HAP-1 (cell line): ENCODE measurements around the gene AIRE.
"Not testable (repeated sequence)": the region's sequence is repeated elsewhere in the genome, so short reads cannot be mapped to it uniquely, and the experiment has no call there.

Experiments
- DNase-seq, 2 experiments: peaks; one replicate each; pipeline ENCODE4 v3.0.0-alpha.2; 2016 to 2020; ENCODE audit warnings: low spot score in 2 of 2
- H3K27me3 ChIP-seq: fragments of 250-450 bp; sonication (Bioruptor Pico); 2 replicates; pipeline ENCODE4 v1.5.1; 2020; ENCODE audit warnings: low read depth, mild to moderate bottlenecking, moderate library complexity
- H3K36me3 ChIP-seq: fragments of 250-450 bp; sonication (Bioruptor Pico); replicated peaks from 2 replicates; pipeline ENCODE4 v1.5.1; 2020; ENCODE audit warnings: mild to moderate bottlenecking
- H3K4me1 ChIP-seq: fragments of 250-450 bp; sonication (Bioruptor Pico); 2 replicates; pipeline ENCODE4 v1.5.1; 2020; ENCODE audit warnings: mild to moderate bottlenecking
- H3K4me3 ChIP-seq: fragments of 250-450 bp; sonication (Bioruptor Pico); 2 replicates; pipeline ENCODE4 v1.5.1; 2020; ENCODE audit warnings: mild to moderate bottlenecking, moderate library complexity
- H3K9me3 ChIP-seq: fragments of 250-450 bp; sonication (Bioruptor Pico); 2 replicates; pipeline ENCODE4 v1.5.1; 2020; ENCODE audit warnings: mild to moderate bottlenecking, moderate library complexity
- in situ Hi-C: fragments of 300-500 bp; cut with MboI; formaldehyde crosslinking; loops from 3 replicates; pipeline ENCODE4 v1.14.3; 2020; ENCODE audit warnings: low sequenced_read_pairs, inconsistent platforms, mixed read lengths

Gene AIRE

DNA sequence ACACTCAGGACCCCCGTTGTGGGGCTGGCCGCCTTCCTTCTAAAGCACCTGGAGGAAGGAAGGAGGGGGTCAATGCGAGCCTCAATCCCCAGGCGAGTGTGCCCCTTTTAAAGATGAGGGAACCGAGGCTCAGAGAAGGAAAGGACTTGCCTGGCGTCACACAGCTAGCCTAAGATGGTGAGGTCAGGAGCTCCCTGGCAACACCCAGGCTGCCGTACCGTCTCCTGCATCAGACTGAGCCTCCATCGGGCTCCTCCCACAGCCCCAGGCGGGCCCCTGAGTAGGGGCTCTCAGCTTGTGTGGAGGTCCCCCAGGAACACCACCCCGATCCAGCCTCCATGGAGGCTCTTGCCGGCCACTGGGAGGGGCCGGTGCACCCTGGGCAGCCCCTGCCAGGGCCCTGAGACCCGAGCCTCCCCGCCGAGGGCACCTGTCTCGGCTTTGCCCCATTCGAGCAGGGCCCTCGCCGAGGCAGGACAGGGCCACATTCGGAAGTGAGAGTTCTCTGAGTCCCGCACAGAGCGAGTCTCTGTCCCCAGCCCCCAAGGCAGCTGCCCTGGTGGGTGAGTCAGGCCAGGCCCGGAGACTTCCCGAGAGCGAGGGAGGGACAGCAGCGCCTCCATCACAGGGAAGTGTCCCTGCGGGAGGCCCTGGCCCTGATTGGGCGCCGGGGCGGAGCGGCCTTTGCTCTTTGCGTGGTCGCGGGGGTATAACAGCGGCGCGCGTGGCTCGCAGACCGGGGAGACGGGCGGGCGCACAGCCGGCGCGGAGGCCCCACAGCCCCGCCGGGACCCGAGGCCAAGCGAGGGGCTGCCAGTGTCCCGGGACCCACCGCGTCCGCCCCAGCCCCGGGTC, at the start of gene AIRE:
Gene AIRE, plus strand, starts transcription at position 739 of the 855 bp plus-strand sequence. CDS start 131 bp downstream, outside the sequence.
- no peak within 1 kb of the TSS for H3K4me3 ChIP-seq
- peaks cover 13% of the 10 kb centered on the region for H3K4me1 ChIP-seq
- H3K27me3 ChIP-seq: no peaks in the 10 kb centered on the region
- H3K9me3 ChIP-seq: no peaks in the 10 kb centered on the region
- in situ Hi-C loops: no loop called here
- no peaks in the 10 kb centered on the region for H3K36me3 ChIP-seq
- no peak for DNase-seq

DNA sequence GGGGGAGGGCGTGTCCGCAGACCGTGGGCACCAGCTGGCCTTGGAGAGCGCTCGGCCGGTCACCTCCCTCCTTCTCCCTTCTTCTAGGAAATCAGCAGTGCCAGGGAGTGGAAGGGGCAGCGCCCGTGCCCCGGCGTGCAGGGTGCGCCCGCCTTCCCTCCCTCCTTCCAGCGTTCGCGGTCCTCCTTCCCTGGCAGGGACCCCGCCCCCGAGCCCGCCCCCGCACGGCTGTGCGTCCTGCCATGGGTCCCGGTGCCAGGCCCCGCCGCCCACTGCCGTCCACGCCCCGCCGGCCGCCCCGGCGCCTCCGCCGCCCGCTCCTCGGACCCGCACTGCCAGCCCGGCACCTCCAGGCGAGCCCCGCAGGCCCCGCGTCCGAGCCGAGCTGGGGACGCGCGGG, 45.3 kb upstream of the AIRE start:
- H3K9me3 ChIP-seq, H3K36me3 ChIP-seq, DNase-seq, in situ Hi-C loops, H3K4me3 ChIP-seq, H3K4me1 ChIP-seq, H3K27me3 ChIP-seq: not testable (repeated sequence)

DNA sequence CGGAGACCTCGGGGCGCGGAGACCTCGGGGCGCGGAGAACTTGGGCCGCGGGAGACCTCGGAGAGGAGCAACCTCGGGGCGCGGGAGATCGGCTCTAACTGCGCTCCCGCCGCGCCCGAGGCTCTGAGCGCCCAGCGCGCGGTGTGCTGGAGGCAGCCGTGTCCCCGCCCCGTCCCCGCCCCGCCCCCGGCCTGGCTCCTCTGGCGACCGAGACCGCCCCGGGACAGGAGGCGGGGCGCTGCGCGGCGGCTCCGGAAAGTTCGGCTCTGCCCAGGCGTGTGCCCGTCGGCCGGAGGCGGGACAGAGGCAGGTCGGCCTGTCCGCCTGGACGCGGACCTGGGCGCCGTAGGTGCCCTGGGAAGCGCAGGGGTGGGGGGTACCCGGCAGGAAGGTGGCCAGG, 44.8 kb upstream of the AIRE start, which contains the start of gene ICOSLG:
Gene ICOSLG, minus strand, starts transcription at position 102 of the 400 bp plus-strand sequence. CDS start 126 bp downstream, outside the sequence.
- H3K4me1 ChIP-seq, DNase-seq, H3K27me3 ChIP-seq, H3K36me3 ChIP-seq, in situ Hi-C loops, H3K4me3 ChIP-seq, H3K9me3 ChIP-seq: not testable (repeated sequence)

DNA sequence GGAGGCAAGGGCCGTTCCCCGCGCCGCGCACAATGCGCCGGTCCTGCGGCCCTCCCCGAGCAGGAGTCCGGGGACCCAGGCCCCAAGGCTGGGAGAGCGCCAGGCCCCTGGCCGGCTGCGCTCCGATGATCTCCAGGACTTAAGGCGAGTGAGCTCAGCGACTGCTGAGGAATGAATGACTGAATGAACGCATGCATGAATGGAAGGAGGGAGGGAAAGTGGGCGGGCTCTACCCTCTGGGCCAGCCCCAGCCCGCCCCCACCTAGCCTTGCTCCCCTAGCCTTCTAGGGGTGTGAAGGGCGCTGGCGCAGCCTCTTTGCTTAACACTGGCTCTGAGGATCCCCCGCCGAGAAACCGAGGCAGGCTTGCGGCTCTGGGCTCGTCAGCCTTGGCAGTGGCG, 44.4 kb upstream of the AIRE start:
- H3K4me3 ChIP-seq, H3K36me3 ChIP-seq, in situ Hi-C loops, H3K27me3 ChIP-seq, H3K9me3 ChIP-seq, DNase-seq, H3K4me1 ChIP-seq: not testable (repeated sequence)

DNA sequence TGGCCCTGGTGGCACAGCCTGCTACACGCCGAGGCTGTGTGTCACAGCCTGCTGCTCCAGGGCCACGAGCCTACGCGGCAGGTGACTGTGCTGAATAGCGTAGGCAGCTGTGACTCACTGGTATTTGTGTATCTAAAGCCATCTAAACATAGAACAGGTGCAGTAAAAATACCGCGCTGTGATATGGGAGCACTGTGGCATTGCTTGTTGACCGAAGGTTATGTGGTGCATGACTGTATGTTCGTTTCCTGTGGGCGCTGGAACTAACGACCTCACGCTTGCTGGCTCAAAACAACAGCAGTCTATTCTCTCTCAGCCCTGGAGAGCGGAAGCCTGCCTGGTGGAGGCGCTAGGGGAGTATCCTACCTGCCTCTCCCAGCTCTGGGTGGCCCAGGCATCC, 41.7 kb upstream of the AIRE start:
- H3K36me3 ChIP-seq, H3K9me3 ChIP-seq, DNase-seq, H3K4me1 ChIP-seq, in situ Hi-C loops, H3K27me3 ChIP-seq, H3K4me3 ChIP-seq: not testable (repeated sequence)

DNA sequence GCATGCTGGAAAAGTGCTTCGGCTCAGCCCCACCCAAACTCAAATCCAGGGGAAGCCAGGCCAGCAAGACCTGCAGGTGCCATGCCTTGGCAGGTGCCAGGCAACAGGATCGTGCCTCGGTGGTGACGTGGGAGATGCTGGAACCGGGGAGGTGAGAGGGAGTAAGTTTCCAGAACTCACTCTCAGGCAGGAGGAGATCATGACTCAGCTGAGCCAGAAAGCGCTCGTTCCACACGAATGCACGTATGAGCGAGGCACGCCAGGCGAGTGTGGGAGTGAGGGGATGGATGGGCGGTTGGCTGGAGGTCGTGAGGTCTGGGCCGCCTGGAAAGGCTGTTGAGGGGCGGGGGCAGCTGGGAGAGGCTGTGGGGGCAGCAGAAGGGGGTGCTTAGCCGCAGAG, 37.8 kb upstream of the AIRE start:
- DNase-seq, H3K4me3 ChIP-seq, H3K27me3 ChIP-seq, H3K4me1 ChIP-seq, H3K36me3 ChIP-seq, in situ Hi-C loops, H3K9me3 ChIP-seq: not testable (repeated sequence)

DNA sequence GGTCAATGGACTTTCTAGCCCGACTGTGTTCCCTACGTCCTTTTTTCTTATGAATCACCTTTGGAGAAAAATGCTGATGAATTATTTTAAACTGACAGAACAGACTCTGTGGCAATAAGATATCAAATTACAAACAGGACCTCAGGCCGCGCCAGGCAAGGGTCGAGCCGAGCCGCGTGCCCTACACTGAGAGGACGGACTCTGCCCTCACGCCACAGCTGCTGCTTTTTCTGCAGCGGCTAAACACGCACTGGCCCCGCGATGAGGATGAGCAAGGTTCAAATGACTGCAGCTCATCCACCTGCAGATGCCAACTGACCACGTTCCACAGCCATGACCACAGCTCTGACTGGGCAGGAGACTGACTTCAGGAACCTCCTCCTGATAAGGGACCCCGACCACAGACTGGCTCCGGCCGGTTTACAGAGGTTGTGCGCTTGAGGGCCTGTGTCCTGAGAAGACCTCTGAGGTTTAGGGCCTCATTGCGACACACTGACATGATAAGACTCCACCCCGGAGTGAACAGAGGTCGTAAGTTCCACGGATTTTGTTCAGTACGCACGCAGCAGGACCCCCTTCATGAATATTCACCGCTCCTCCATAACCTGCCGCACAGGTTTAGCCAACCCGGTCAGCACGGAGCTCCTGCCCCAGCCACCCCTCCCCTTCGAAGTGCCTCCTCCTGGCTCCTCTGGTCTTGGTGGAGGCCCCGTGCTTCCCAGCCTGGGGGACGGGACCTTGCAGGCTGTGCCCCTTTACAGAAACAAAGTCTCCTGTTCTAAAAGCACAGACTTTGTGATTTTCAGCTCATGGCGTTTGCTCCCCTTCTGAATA, 36.3 kb upstream of the AIRE start:
- H3K36me3 ChIP-seq, H3K4me3 ChIP-seq, in situ Hi-C loops, H3K4me1 ChIP-seq, DNase-seq, H3K9me3 ChIP-seq, H3K27me3 ChIP-seq: not testable (repeated sequence)

DNA sequence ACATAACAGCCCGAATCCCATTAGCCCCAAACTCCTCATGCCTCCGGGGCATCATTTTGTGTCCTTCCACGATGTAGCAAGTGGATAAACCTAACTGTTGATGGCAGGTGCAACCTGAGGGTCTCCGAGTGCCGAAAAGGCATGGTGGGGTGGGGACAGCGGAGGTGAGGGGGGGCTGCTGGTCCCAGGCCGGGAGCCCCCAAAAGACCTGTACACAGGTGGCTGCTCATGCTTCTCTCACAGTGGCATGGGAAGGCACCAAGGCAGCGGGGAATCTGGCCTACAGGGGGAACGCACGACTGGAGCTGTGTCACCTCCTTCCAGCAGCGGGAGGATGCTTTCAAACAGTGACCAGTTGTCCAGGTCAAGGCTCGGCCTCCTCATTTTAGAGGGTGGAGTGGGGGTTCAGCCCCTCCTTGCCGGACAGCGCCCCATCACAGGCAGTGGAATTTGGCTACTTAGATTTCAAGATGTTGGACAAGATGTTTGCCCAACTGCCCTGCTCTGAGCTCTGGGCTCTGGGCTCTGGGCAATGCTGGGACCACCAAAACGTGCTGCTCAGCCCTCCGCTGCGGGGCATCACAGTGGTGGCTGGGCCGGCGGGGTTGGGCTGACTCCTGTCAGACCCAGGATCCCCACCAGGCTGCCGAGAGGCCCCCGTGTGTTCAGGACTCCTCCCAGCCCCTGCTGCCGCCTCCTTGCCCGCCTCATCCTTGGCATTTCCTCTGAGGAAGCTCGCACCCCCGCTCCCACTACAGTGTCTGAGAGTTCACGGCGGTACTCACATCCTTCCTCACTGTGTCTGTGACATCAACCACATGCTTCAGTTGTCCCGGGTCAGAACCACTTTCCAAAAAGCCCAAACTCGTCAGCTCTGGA, 31.6 kb upstream of the AIRE start:
- in situ Hi-C loops: no loop called here

DNA sequence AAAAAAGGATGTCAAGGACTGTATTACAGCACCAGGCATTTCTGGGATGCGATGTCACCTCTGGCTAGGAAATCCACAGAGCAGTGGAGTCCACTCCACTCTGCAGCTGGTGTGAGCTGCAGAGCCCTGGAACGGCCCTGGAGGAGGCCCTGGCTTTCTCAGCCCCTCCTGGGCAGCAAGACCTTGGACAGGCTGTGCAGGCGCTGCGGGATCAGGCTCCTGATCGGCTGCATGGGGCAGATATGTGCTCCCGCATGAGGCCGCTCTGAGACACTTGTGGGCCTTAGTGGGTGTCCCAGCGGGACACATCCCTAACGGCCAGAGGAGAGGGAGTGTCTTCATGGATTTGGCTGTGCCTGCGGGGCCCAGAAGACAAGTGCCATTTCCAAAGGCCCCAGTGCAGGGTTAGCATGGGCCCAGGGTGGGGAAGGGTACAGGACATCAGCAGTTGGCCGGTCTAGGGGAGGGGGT, 30.1 kb upstream of the AIRE start:
- Histone ChIP-seq H3K4me1 (no peaks in the 10 kb centered on the region), H3K36me3 (no peaks in the 10 kb centered on the region), H3K4me3 (no peak overlapping the region), H3K9me3 (no peaks in the 10 kb centered on the region), H3K27me3 (no peaks in the 10 kb centered on the region)
- in situ Hi-C loops: no loop called here
- DNase-seq: no peak

More for the DNA sequence above, 31.6 kb upstream of the AIRE start:
- no peak for DNase-seq
- H3K4me1 ChIP-seq: no peaks in the 10 kb centered on the region
- no peak overlapping the region for H3K4me3 ChIP-seq
- H3K9me3 ChIP-seq: no peaks in the 10 kb centered on the region
- H3K27me3 ChIP-seq: no peaks in the 10 kb centered on the region
- H3K36me3 ChIP-seq: no peaks in the 10 kb centered on the region

DNA sequence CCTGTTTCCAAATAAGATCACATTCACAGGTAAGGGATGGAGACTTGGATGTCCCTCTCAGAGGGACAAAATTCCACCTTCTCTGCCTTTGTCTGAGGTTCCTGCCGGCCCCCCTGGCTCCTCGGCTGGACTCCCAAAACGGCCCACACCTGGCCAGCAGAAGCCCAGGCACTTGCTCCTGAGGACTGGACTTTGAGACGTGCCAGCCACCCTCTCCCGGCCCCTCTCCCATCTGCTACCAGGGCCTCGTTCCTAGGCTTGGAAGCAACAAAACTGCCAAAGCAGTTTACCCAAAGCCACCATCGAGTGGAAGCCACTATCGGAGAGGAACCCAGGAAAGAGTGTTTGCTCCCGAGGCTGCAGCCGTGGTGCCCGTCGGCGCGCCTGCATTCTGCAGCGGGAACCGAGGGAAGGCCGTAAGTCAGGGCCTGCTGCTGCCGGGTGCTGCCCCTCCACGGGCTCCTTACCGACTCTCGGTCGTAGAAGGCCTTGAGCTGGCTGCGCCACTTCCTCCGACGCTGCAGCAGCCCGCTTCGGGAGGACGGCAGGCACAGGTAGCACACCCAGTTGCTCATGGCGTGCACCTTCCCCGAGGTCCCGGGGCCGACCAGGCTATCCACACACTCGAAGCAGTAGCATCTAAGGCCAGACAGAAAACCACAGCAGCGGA, 27.5 kb upstream of the AIRE start:
- DNase-seq: no peak
- in situ Hi-C loops: no loop called here
- no peaks in the 10 kb centered on the region for H3K27me3 ChIP-seq
- H3K4me3 ChIP-seq: no peak overlapping the region
- H3K9me3 ChIP-seq: no peaks in the 10 kb centered on the region
- H3K36me3 ChIP-seq: no peaks in the 10 kb centered on the region
- no peaks in the 10 kb centered on the region for H3K4me1 ChIP-seq

DNA sequence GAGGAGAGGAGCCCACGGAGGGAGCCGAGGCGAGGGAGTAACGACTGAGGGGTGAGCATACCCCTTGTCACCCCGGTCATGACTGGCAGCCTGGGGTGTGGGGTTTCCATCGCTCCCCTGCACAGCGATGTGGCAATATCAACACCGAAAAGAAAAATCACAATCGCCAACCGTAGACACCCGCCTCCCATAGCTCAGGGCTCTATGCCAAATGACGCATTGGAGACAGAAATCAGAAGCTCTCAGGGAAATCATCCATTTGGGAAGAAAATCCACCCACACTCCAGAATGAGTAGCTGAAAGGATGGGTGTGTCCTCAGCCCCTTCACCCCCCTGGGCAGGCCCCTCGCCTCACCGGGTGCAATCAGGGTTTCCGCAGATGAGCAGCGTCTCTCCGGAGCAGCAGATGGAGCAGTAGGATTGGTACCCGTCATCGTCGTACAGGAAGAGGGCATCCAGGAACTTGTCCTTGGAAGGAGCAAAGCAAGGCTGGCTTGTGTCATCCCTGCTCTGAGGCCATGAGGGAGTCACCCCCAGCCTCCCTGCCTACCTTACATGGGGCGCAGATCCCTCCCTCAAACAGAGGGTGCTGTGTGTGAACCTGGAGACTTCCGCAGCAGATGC, 26.5 kb upstream of the AIRE start:
- H3K27me3 ChIP-seq: no peaks in the 10 kb centered on the region
- H3K4me3 ChIP-seq: no peak overlapping the region
- no peaks in the 10 kb centered on the region for H3K36me3 ChIP-seq
- in situ Hi-C loops: no loop called here
- H3K4me1 ChIP-seq: no peaks in the 10 kb centered on the region
- H3K9me3 ChIP-seq: no peaks in the 10 kb centered on the region
- DNase-seq: no peak

DNA sequence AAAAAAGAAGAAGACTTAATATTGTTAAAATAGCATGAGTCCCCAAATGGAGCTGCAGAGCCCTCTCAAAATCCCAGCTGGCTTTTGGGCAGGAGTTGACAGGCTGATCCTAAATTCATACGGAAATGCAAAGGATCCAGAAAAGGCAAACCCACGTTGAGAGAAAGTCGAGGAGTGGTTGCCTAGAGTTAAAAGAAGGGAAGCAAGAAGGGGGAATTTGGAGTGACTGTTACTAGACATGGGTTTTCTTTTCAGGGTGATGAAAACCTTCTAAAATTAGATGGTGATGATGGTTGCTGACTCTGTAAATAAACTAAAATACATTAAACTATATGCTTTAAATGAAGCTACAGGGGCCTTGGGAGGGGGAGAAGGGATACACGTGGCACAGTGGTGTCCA, 25.6 kb upstream of the AIRE start:
- no peak for DNase-seq
- in situ Hi-C loops: no loop called here
- Histone ChIP-seq H3K4me1 (no peaks in the 10 kb centered on the region), H3K27me3 (no peaks in the 10 kb centered on the region), H3K9me3 (no peaks in the 10 kb centered on the region), H3K4me3 (no peak overlapping the region), H3K36me3 (no peaks in the 10 kb centered on the region)
